Neural cell (in vitro differentiated cells): ENCODE data around the gene GAS7. TPM values are rescaled to one million over a fixed set of nuclear protein-coding genes. Genes with fewer than 3 reads are reported as not detected.

ENCODE experiments used
- H2AFZ ChIP-seq: fragments of 200-600, 300-800 bp; sonication (generic), shearing (Covaris generic); 2 replicates; pipeline ENCODE4 v1.6.0; 2014; ENCODE audit warnings: low read depth, mild to moderate bottlenecking, antibody characterized with exemption, low read length, moderate library complexity
- H3F3A ChIP-seq: fragments of 200-600 bp; shearing (Covaris generic); 2 replicates; pipeline ENCODE4 v1.6.1; 2016; ENCODE audit warnings: mild to moderate bottlenecking, moderate library complexity, mixed read lengths, antibody characterized with exemption, low read length; ENCODE audit not compliant: insufficient read depth, poor library complexity, severe bottlenecking
- H3K27ac ChIP-seq: fragments of 200-600, 300-800 bp; sonication (generic), shearing (Covaris generic); 2 replicates; pipeline ENCODE4 v1.5.1; 2014; ENCODE audit warnings: mild to moderate bottlenecking, low read length, moderate library complexity
- H3K27me3 ChIP-seq: fragments of 300-800, 200-600 bp; sonication (generic), shearing (Covaris generic); 2 replicates; pipeline ENCODE4 v1.6.0; 2014; ENCODE audit warnings: mild to moderate bottlenecking, low read depth, low read length, moderate library complexity; ENCODE audit not compliant: insufficient read depth
- H3K36me3 ChIP-seq: fragments of 300-800, 200-600 bp; sonication (generic), shearing (Covaris generic); 2 replicates; pipeline ENCODE4 v1.5.1; 2014; ENCODE audit warnings: mild to moderate bottlenecking, antibody characterized with exemption, low read length, moderate library complexity; ENCODE audit not compliant: insufficient read depth
- H3K4me2 ChIP-seq: fragments of 300-800, 200-600 bp; sonication (generic), shearing (Covaris generic); 2 replicates; pipeline ENCODE4 v1.6.0; 2014; ENCODE audit warnings: mild to moderate bottlenecking, low read length
- H3K4me3 ChIP-seq: fragments of 300-800, 200-600 bp; sonication (generic), shearing (Covaris generic); 2 replicates; pipeline ENCODE4 v1.5.1; 2014; ENCODE audit warnings: mild to moderate bottlenecking, low read length, moderate library complexity
- H3K79me2 ChIP-seq: fragments of 200-600 bp; shearing (Covaris generic); replicated peaks from 2 replicates; pipeline ENCODE4 v1.6.0; 2014; ENCODE audit warnings: mild to moderate bottlenecking, low read length, moderate library complexity; ENCODE audit not compliant: insufficient read depth
- H3K9ac ChIP-seq: fragments of 300-800, 200-600 bp; sonication (generic), shearing (Covaris generic); 2 replicates; pipeline ENCODE4 v1.6.1; 2016; ENCODE audit warnings: mild to moderate bottlenecking, low read length, mixed read lengths
- H3K9me2 ChIP-seq: fragments of 200-600 bp; shearing (Covaris generic); 2 replicates; pipeline ENCODE4 v1.6.1; 2016; ENCODE audit warnings: mild to moderate bottlenecking, low read length, mixed read lengths; ENCODE audit not compliant: insufficient read depth
- H3K9me3 ChIP-seq: fragments of 200-600, 300-800 bp; sonication (generic), shearing (Covaris generic); 2 replicates; pipeline ENCODE4 v1.6.1; 2016; ENCODE audit warnings: mild to moderate bottlenecking, mixed run types, low read length, moderate library complexity, mixed read lengths
- H4K20me1 ChIP-seq: fragments of 200-600 bp; shearing (Covaris generic); 2 replicates; pipeline ENCODE4 v1.6.1; 2016; ENCODE audit warnings: mild to moderate bottlenecking, mixed run types; ENCODE audit not compliant: insufficient read depth
- EP300 ChIP-seq: fragments of 450-650 bp; conservative IDR thresholded peaks from 2 replicates; pipeline ENCODE4 v1.6.1; 2014; ENCODE audit warnings: antibody characterized with exemption, mild to moderate bottlenecking, moderate library complexity; ENCODE audit not compliant: poor library complexity, severe bottlenecking
- EZH2 ChIP-seq: fragments of 200-600, 300-800 bp; shearing (Covaris generic), sonication (generic); IDR thresholded peaks from 2 replicates; pipeline ENCODE4 v1.6.1; 2014; ENCODE audit warnings: antibody characterized with exemption, low read length, borderline replicate concordance, mild to moderate bottlenecking; ENCODE audit not compliant: insufficient read depth, poor library complexity, severe bottlenecking
- MXI1 ChIP-seq: fragments of 450-650 bp; conservative IDR thresholded peaks from 2 replicates; pipeline ENCODE4 v1.6.1; 2014; ENCODE audit warnings: antibody characterized with exemption, mild to moderate bottlenecking; ENCODE audit not compliant: poor library complexity, severe bottlenecking
- POLR2AphosphoS5 ChIP-seq: IDR thresholded peaks from 2 replicates; pipeline ENCODE4 v1.6.1; 2012
- RAD21 ChIP-seq: fragments of 450-650 bp; conservative IDR thresholded peaks from 2 replicates; pipeline ENCODE4 v1.6.1; 2014; ENCODE audit warnings: antibody characterized with exemption, mild to moderate bottlenecking, moderate library complexity
- SMC3 ChIP-seq: fragments of 450-650 bp; conservative IDR thresholded peaks from 2 replicates; pipeline ENCODE4 v1.6.1; 2014; ENCODE audit warnings: antibody characterized with exemption, mild to moderate bottlenecking, moderate library complexity; ENCODE audit not compliant: poor library complexity
- TAF1 ChIP-seq: IDR thresholded peaks from 2 replicates; pipeline ENCODE4 v1.6.1; 2012; ENCODE audit warnings: low read depth
- polyA plus RNA-seq: library from polyadenylated mRNA; depleted of rRNA; stranded (reverse); fragments of >200 nt; gene quantifications from 2 replicates; pipeline ENCODE4 v1.2.3, GENCODE V29; 2014
- TF ChIP-seq, protein P1 (sequence below): IDR thresholded peaks from 2 replicates; pipeline ENCODE4 v1.6.1; 2012; ENCODE audit warnings: borderline replicate concordance
- TF ChIP-seq, protein P2 (sequence below): fragments of 450-650 bp; IDR thresholded peaks from 2 replicates; pipeline ENCODE4 v1.5.1; 2014; ENCODE audit warnings: antibody characterized with exemption, mild to moderate bottlenecking, moderate library complexity; ENCODE audit not compliant: poor library complexity, severe bottlenecking

The GAS7 gene
- polyA plus RNA-seq, 1 donor from 2014 or later, result 23.6 TPM

DNA sequence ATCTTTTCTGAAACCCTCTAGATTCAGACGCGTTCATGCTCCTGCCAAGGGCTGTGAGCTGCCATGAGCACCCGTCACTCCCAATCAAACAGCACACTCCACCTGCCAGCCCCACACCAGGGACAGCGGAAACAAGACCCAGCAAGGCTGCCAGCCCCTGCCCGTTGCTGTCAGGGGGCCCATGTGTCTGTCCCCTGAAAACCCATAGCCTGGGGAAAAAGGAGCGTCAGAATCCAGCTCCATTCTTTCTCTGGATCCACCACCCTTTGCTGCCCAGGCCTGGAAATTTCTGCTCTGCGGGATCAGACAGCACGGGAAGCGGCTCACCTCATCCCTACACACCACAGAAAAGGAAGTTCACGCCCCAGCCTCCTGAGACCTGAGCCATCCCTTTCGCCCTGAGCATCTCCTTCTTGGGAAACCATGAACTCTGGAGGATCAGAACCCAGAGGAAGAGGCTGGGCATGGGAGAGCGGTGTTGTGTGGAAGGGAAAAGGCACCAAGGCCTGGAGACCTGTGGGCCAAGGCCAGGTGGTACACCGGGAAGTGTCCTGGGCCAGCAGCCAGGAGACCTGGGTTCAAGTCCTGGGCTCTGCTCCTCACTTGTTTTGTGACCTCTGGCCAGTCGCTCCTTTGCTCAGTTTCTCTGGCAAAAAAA lies 241.8 kb downstream of the GAS7 start:
- H3K79me2 ChIP-seq, result no peaks in the 10 kb centered on the region
- H2AFZ ChIP-seq, result no peak overlapping the region
- TF ChIP-seq, protein P1, sequence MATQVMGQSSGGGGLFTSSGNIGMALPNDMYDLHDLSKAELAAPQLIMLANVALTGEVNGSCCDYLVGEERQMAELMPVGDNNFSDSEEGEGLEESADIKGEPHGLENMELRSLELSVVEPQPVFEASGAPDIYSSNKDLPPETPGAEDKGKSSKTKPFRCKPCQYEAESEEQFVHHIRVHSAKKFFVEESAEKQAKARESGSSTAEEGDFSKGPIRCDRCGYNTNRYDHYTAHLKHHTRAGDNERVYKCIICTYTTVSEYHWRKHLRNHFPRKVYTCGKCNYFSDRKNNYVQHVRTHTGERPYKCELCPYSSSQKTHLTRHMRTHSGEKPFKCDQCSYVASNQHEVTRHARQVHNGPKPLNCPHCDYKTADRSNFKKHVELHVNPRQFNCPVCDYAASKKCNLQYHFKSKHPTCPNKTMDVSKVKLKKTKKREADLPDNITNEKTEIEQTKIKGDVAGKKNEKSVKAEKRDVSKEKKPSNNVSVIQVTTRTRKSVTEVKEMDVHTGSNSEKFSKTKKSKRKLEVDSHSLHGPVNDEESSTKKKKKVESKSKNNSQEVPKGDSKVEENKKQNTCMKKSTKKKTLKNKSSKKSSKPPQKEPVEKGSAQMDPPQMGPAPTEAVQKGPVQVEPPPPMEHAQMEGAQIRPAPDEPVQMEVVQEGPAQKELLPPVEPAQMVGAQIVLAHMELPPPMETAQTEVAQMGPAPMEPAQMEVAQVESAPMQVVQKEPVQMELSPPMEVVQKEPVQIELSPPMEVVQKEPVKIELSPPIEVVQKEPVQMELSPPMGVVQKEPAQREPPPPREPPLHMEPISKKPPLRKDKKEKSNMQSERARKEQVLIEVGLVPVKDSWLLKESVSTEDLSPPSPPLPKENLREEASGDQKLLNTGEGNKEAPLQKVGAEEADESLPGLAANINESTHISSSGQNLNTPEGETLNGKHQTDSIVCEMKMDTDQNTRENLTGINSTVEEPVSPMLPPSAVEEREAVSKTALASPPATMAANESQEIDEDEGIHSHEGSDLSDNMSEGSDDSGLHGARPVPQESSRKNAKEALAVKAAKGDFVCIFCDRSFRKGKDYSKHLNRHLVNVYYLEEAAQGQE, result no peak
- TF ChIP-seq TAF1 (no peak), POLR2AphosphoS5 (no peak), SMC3 (no peak), EP300 (no peak), MXI1 (no peak), RAD21 (no peak), EZH2 (no peak)
- TF ChIP-seq, protein P2, sequence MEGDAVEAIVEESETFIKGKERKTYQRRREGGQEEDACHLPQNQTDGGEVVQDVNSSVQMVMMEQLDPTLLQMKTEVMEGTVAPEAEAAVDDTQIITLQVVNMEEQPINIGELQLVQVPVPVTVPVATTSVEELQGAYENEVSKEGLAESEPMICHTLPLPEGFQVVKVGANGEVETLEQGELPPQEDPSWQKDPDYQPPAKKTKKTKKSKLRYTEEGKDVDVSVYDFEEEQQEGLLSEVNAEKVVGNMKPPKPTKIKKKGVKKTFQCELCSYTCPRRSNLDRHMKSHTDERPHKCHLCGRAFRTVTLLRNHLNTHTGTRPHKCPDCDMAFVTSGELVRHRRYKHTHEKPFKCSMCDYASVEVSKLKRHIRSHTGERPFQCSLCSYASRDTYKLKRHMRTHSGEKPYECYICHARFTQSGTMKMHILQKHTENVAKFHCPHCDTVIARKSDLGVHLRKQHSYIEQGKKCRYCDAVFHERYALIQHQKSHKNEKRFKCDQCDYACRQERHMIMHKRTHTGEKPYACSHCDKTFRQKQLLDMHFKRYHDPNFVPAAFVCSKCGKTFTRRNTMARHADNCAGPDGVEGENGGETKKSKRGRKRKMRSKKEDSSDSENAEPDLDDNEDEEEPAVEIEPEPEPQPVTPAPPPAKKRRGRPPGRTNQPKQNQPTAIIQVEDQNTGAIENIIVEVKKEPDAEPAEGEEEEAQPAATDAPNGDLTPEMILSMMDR, result no peak
- no peaks in the 10 kb centered on the region for H3K9me2 ChIP-seq
- H3K36me3 ChIP-seq, result no peaks in the 10 kb centered on the region
- H3K9me3 ChIP-seq, result no peaks in the 10 kb centered on the region
- H3K4me2 ChIP-seq, result no peak overlapping the region
- H3K27ac ChIP-seq, result no peak overlapping the region
- H3K9ac ChIP-seq, result no peak overlapping the region
- H4K20me1 ChIP-seq, result no peaks in the 10 kb centered on the region
- no peaks in the 10 kb centered on the region for H3F3A ChIP-seq
- no peaks in the 10 kb centered on the region for H3K27me3 ChIP-seq
- H3K4me3 ChIP-seq, result no peak overlapping the region

DNA sequence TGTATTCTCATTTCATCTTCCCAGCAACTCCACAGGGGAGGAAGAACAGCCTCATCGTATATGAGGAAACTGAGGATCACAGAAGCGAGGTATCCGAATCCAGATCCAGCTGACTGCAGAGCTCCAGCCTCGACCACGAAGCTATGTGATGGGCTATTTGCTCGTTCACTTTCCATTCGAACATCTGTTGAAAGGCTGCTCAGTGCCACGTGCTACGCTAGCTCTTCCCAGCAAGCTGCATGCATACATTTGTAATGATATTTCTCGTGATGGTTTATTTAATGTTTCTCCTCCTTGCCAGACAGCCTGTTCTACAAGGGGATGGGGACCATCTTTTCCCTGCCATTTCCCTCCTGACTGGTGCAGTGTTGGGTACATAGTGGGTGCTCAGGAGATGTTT lies 244.9 kb downstream of the GAS7 start:
- Histone ChIP-seq H3K9me3 (no peaks in the 10 kb centered on the region), H3F3A (no peaks in the 10 kb centered on the region), H3K9ac (no peak overlapping the region), H2AFZ (no peak overlapping the region), H3K4me3 (no peak overlapping the region), H3K79me2 (no peaks in the 10 kb centered on the region), H3K27me3 (no peaks in the 10 kb centered on the region), H3K27ac (no peak overlapping the region), H3K9me2 (no peaks in the 10 kb centered on the region), H3K36me3 (no peaks in the 10 kb centered on the region), H3K4me2 (no peak overlapping the region), H4K20me1 (no peaks in the 10 kb centered on the region)
- TF ChIP-seq MXI1, result no peak
- TF ChIP-seq, protein P2, result no peak
- no peak for TF ChIP-seq SMC3
- no peak for TF ChIP-seq EP300
- no peak for TF ChIP-seq POLR2AphosphoS5
- TF ChIP-seq, protein P1, result no peak
- TF ChIP-seq EZH2, result no peak
- TF ChIP-seq RAD21, result no peak
